GM21619 (cell line): Measurements from ENCODE around the gene MSI2.

Source experiments
- ATAC-seq: cut with Tn5 transposase; IDR thresholded peaks from one replicate; pipeline ENCODE4 v1.9.1; 2021; ENCODE audit not compliant: unreplicated experiment

The MSI2 gene

DNA sequence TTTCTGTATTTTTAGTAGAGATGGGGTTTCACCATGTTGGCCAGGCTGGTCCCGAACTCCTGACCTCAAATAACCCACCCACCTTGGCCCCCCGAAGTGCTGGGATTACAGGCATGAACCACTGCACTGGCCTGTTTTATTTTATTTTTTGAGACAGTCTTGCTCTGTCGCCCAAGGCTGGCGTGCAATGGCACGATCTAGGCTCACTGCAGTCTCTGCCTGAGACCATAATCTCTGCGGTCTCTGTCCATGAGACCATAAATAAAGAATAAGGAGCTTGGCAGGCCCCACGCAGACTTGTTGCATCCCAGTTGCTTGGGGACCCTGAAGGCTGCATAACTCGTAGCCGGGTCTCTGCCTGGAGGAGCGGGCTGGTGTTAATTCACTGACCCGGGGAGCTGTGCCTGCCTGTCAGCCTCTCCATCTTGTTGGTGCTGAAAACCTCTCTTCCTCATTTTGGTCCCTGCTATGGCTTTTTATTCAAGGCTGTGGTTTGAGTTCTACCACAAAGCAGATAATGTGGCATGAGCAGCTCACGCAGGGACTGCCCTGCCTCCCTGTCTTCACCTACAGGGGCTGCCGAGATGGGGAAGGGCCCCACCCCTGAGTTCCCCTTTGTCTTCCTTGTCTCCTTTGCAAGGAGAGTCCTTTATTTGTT lies 82.1 kb downstream of the MSI2 start:
- ATAC-seq, result peak; percentile 58

DNA sequence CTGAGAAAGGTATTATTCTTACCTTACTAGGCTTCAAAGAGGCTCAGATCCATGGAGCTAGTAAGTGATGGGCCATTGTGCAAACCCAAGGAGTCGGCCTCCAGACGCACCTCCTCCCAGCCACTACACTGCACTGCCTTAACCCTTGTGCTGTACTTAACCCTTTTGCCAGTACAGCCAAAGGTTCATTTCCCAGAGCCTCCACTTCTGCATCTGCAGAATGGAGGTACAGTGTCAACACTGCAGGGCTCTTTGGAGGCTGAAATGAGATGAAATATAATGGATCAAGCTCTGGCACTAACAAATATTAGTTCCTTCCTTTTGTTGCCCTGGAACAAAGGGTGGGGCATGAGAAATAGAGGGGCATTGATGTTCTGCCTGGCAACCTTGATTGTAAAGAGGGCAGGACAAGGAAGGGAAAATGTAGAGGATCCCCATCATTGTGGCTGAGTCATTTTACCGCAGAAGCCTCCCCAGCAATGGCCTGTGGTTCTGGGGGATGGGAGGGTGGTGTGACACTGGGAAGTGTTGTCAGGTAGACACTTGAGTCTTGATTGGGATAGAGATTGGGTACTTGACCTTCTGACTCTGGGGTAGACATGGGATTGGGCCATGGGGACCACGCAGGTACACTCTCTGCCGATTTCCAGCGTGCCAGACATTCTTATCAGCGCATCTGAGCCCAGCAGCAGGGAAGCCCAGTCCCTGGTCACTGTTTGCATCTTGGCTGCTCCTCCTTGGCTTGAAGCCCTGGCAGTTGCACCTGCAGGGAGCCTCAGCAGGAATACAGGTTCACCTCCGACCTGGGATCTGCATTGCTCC lies 84.0 kb downstream of the MSI2 start:
- no peak for ATAC-seq

DNA sequence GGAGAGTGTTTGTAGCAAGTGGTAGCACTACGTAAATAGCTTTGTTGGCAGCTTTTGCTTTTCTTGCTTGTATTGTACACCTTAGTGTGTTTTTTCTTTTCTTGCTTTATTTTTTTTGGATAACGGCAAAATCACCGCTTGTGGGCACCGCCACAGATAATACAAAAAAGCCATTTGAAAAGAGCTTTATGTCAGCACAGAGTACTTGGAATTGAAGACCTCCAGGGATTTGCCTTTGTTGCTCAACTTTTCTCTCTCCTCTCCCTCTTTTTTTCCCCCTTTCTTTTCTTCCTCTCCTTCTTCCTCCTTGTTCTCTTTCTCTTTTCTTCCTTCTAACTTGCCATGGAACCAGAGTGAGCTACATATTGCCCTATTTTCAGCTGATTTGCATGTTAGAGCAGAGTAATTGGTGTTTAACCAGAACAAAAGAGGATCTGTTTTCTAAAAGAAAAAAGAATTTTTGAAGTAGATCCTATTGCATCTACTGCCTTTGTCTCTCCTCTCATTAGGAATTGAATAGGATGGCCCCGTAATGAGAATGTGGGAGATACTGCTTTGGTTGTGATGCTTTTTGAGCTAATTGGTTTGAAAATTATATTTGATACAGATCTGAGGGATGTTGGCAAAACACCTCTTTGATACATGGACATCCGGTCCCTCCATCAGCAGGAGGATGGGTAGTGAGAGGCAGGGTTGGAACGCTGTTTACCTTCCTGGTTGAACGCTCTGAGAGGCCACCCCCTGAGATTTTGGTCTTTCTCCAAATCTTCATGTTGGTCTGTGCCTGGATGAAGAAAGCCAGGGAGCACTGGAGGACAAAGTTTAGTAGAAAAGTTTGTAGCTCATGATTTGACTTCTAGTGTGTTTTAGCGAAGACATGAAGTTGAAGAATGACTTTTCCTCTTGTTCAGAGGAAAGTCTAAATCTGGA lies 85.6 kb downstream of the MSI2 start:
- no peak for ATAC-seq

DNA sequence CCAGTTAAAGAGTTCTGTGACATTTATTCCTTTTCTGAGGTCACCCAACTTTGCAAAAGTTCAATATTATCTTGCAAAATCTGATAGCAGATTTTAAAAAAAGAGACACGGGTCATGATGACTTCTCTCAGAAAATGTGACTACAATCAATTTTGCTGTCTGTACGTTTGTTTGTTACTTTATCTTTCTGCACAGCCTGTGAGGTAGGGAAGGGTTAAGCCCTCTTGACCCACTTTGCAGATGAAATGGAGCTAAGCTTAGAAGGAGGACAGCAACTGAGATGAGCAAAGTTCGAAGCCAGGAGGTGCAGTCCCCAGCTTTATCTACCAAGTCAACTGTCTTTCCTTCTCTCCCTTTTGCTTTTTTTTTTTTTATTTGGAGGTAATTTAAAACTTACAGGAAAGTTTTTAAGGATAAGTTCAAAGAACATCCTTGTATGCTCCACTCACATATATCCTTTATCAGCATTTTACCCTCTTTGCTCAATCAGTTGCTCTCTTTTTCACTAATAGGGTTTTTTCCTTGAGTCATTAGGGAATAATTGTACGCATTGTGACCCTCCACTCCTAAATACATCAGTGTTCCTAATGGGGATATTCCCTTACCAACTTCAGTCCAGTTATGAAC lies 86.8 kb downstream of the MSI2 start:
- ATAC-seq, result no peak

DNA sequence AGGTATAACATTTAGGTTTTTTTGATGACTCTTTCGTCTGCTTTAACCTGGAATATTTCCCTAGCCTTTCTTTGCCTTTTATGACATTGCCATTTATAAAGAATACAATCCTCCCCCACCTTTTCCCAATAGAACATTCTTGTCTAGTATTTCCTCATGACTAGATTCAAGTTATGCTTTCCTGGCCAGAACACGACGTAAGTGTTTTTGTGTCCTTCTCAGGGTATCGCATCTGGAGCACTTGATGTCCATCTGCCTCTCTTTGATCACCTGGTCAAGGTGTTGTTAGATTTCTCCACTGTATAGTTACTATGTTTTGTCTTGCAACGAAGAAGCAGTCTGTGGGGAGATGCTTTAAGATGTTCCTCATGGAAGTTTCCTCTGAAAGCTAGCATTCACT lies 87.4 kb downstream of the MSI2 start:
- no peak for ATAC-seq

DNA sequence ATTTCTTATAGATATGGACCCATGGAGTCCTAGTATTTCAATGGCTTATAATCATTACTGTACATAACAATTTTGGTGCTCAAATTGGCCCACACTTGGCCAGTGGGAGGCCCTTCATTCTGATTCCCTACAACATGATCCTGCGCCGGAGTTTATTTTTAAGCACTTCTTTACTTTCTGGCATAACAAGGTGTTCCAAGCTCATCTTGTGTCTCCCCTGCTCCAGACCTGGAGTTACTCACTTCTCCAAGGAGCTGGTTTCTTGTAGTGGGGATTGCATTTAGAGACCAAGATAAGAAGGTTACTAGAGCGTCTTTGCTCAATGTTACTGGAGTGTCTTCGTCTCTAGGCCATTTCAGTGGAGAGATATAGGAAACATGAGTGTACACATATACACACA lies 87.9 kb downstream of the MSI2 start:
- no peak for ATAC-seq

DNA sequence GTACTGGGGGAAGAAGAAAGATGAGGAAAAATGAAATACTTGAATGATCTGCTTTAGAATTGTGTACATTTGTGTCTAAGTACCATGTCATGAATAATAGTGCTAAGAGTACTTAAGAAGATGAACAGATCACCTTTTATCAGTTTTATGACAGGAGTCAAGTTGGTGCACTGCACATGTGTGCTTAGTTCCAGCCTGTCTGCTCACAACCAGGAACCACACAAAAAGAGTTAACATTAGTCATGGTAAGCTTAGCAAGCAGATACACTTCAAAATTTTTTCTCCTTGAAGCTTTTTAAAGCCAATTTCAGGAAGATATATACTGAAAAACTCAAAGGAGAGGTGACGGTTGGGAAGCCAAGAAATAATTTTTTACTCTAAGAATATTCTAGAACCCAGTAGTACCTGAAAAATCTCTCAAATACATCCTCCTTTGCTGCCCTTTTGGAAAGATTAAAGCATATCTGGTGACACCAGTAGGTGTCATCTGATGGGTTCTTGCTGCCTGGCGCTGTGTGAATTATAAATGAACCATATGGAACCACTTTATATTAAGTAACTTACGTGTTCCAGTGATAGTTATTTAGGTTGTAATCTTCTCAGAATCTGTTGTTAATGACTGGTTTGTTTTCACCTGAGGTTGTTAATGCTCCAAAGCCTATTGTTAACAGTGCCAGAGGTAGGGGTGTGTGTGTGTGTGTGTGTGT lies 93.4 kb downstream of the MSI2 start:
- no peak for ATAC-seq

DNA sequence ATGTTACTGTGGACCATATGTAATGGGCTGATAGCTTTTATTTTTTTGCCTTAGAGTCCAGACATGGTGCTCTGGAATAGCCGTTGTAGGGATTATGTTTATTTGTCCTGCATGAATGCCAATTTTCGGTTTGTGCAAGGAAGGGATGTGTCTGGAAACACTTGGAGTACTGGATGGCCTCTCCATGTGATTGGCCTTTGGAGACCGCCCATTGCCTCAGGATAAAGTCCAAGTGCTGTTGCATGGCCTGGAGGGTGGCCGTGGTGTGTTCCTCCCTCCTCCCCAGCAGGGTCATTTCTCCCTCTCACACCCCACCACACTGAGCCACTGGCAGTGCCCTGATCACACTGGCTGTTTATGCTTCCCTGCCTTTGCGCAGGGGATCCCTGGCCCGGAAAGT lies 93.9 kb downstream of the MSI2 start:
- no peak for ATAC-seq

DNA sequence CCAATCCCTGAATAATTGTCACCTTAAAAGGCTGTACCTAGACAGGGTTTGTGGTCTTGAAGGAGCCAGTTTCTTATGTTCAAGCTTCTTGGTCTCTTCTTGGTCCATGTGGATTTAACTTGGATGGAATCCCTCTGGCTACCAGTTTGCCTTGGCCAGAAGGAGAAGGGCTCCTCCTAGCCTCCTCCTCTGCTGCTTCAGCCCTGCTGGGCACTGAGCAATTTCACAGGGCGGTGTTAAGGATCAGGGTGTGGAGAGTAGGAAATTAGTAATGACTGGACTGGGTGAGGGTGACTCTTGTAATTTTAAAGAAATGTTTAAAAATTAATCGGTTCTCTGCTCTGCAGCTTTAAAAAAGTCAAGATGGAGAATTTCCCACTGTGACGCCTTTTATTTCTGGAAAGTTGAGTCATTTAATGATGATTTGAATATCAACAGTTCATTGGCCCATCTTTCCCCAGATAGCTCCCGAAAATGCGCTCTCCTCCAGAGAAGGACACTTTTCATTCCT lies 96.4 kb downstream of the MSI2 start:
- ATAC-seq, result no peak

DNA sequence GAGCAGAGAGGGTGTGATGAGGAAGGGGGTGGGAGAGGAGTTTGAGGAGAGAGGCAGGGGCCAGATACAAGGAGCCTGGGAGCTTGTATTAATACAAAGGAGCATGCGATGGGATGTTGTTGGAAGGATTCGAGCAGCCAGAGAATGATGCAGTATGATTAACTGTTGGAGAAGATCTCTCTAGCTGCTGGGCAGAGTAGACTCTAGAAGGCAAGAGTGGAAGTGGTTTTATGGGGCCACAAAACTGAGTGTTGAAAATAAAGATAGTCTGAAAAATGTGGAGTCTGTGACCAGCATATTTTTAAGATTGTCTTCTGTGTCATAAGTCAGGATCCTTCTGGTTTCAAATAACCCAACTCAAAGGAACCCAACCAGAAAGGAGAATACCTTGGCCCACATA lies 98.3 kb downstream of the MSI2 start:
- ATAC-seq, result no peak

DNA sequence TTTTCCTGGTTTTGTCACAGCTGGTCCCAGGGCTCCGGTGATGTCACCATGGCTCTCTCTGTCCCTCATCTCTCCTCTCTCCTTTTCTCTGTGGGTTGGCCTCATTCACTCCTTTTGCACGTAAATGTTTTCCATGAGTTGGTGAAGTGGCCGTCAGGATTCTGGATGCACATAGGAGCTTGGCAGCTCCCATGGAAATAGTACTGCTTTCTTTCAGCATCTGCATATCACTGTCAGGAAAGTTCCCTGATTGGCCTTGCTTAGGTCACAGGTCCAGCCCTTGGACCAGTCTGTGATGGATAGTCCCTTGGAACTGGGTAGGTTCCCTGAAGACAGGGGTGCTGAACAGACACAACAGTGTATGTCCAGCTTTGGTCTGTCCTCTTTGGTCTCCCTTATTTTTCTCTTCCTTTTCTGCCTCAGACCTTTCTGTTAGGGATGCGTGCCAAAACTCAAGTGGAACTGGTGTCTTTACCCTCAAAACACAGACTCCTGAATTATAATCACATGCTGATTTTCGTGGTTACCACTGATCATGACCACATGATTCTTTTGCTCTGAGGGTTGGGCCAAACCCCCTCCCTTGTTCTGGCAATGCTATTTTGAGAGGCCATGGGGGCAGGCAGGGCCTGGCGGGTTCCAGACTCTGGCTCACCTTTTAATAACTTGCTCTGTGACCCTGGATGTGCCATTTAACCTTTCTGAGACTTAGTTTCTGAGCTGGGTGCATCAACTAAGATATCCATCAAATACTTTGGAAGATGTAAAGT lies 99.0 kb downstream of the MSI2 start:
- no peak for ATAC-seq

DNA sequence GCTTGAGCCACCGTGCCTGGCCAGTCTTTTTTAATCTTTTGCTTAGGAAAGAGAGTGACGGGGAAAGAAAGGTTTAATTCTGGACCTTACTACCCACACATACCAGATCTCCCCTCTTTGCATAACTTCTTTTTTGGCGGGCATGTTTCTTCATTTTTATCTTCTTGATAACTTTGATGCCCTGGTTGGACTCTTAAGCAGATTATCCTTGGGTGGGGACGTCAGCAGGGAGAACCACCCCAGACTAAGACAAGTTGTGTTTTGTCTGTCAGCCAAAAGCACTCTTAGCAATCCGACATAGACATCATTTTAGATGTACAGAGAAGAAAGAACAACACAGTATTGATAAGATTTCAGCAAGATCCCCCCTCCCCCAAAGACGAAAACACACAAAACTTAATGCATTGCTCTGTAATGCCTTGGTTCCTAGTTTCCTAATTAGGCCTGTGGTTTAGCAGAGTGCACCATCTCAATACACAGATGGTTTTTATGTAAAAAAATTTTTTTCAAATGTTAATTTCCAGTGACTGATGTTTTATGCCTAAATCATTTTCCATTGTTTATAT lies 99.9 kb downstream of the MSI2 start:
- peak; percentile 17 for ATAC-seq

DNA sequence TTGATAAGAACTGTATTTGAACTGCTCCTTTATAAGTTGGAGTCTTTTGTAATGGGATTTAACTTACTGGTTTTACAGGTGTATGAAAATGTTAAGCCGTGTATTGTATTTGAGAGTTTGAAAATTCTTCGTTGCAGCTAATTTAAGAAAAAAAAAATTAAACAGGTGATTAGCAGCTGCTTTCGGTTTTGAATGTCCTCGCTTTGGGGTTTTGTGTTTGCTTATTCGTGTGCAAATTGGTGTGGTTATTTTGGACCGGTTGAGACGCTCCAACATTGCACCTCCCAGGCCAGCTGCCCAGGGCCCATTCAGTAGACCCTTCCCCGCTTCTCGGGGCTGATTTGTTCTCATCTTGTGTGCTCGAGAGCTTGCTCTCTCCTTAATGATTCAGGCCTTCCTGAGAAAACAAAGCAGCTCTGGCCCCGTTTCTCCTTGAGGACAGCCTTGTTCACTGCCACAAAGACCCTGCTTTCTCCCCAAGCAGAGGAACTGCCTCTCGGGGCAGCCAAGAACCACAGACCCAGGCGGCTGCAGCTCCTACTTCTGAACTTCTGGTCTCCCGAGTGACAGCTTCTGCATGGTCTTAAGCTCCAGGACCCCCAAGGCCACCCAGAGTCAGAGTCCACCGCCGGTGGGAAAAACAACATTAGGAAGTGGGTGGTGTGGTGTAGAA lies 100.5 kb downstream of the MSI2 start:
- ATAC-seq, result peak; percentile 39

DNA sequence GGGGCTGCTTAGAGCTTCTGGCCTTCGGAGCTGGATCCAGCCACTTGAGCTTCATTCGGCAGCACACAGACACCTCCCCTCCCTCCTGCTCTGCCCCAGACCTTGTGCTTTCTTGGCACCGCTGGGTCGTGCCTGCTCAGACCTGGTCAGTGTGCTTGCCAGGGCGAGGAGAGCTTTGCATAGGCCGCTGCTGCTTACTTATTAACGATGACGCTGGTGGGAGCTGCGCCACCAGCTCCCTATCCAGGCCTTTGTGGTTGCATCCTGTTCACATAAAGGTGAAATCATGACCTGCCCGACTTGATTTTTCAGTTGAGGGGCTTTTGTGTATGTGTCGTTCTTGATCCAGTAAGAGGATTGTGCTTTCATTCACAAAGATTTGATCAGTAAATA lies 101.1 kb downstream of the MSI2 start:
- peak; percentile 48 for ATAC-seq

DNA sequence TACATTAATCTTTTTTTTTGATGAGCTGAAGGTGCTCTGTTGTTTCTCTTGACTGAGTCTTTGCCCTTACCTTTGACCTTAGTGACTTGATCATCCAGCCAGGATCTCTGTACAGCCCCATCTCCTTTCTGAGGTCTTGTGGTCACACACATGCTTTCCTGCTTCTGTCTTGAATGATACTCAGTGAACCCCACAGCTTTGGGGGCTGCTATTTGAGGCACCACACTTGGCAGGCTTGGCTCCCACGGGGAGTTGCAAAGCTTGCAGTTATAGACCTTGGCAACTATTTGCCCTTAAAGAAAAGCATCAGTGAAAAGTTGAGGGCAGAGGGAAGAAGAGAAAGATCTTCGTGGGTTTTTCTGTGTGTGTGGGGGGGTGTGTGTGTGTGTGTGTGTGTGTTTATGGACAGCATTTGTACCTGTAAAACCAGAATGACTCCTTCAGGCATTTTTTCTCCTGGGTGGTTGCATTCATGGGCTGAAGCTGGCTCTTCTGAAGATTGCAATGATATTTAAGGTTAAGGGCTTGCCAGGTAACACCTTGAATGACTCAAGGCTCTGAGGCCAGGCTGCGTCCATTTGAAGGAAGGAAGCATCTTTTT lies 101.6 kb downstream of the MSI2 start:
- ATAC-seq, result peak; percentile 56

DNA sequence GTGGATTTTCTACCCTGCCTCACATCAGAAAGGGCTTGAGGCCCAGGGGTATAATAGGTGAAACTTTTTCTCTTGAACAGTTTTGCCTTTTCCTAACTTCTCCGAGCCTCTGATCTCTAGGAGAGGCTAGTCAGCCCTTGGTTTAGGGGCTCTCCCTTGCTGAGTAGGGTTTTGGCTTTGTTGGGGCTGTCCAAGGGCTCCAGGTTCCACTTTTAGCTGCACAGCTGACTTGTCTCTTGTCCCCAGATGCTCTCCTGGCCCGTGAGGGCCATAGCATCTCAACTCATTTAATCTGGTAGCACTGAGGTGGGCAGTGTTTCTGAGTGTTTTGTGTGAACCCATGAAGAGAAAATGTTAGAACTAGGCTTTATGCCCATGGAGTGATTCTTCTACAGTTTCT lies 103.9 kb downstream of the MSI2 start:
- ATAC-seq, result no peak

DNA sequence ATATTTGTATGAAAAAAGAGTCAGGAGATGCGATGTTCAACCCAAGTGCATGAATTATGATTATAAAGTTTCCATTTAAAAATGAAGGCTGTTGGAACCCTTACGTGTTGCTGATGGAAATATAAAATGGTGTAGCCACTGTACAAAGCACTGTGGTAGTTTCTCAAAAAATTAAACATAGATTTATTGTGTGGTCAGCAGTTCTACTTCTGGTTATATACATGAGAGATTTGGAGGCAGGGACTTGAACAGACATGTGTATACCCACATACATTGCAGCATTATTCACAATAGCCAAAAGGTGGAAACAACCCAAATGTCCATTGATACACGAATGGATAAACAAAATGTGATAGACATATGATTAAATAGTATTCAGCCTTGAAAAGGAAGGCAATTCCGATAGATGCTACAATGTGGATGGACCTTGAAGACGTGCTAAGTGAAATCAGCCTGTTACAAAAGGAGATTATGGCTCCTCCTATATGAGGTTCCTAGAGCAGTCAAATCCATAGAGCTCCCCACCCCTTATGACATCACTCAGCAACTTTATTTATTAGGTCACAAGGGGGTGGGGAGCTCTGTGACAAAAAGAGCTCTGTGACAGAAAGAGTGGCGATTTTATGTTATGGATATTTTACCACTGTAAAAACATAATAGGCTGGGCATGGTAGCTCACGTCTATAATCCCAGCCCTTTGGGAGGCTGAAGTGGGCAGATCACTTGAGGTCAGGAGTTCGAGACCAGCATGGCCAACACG lies 106.7 kb downstream of the MSI2 start:
- ATAC-seq, result no peak

DNA sequence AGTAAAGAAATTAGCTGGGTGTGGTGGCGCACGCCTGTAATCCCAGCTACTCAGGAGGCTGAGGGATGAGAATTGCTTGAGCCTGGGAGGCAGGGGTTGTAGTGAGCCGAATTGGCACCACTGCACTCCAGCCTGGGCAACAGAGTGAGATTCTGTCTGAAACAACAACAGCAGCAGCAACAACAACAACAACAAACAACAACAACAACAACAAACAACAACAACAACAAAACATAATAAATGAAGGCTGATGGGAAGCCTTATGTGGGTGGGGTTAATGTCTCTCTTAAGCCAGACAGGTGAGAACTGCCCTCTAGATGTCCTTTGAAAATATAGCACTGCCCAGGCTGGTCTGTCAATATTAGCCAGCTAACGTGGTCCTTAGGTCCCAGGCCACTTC lies 107.3 kb downstream of the MSI2 start:
- no peak for ATAC-seq
